GM21737 (cell line): Measurements from ENCODE around the gene CISD1.
A peak's percentile ranks its signal among the peaks of the same experiment; 100 is the strongest.
"Not testable (repeated sequence)": the region's sequence is repeated elsewhere in the genome, so short reads cannot be mapped to it uniquely, and the experiment has no call there.

ENCODE experiments used
- ATAC-seq: cut with Tn5 transposase; IDR thresholded peaks from one replicate; pipeline ENCODE4 v1.9.1; 2021; ENCODE audit warnings: mild to moderate bottlenecking, moderate library complexity; ENCODE audit not compliant: unreplicated experiment

CISD1 gene

DNA sequence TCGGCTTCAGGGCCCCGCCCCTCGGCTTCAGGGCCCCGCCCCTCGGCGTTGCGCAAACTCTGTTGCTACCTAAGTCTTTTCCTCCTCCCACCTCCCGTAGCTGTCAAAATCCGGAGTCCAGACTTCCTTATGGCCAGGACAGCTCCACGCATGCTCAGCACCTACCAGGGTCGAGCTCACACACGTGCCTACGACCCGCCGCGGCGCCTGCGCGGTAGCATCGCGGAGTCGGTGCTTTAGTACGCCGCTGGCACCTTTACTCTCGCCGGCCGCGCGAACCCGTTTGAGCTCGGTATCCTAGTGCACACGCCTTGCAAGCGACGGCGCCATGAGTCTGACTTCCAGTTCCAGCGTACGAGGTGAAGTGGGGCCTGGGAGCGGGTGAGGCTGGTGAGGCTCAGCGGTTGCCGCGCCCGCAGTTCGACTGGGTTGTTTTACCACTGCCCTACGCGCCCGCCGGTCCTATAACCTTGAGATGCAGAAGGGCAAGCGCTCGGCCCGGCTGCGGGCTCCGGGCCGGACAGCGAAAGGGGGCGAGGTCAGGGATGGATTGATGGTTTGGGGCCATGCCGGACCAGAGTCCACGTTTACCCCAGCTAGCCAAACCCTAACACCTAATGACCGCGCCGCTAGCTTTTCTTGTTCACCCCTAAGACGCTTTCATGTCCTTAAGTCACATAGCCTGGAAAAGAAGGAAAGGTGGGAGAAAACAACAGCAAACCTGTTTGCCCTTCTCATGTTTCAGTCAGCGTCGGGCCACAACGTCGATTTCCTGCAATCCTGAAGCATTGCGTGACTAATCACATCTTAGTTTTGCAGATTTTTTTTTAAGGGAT, at the start of gene CISD1:
CISD1 (plus strand) TSS at position 217 of the 836 bp plus-strand sequence; CDS start at position 329, 112 bp downstream.
- peak; percentile 68 for ATAC-seq

DNA sequence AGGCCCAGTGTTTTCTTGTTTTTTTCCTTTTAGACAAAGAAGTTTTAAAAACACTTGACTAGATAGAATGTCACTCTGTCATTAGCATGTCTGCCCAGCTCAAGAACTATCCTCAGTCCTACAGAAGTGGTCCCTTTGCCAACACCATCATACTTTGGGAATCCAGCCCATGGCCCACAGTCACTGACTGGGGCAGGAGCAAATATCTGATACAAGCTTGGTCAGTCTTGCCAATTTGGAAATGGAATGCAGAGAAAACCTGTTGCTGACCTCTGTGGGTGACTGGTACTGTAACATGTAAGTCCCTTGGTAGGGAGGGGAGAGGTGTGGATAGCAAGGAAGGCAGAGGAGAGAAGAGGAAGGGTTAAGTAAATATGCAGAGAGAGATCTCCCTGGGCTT, 49.1 kb upstream of the CISD1 start:
- no peak for ATAC-seq

DNA sequence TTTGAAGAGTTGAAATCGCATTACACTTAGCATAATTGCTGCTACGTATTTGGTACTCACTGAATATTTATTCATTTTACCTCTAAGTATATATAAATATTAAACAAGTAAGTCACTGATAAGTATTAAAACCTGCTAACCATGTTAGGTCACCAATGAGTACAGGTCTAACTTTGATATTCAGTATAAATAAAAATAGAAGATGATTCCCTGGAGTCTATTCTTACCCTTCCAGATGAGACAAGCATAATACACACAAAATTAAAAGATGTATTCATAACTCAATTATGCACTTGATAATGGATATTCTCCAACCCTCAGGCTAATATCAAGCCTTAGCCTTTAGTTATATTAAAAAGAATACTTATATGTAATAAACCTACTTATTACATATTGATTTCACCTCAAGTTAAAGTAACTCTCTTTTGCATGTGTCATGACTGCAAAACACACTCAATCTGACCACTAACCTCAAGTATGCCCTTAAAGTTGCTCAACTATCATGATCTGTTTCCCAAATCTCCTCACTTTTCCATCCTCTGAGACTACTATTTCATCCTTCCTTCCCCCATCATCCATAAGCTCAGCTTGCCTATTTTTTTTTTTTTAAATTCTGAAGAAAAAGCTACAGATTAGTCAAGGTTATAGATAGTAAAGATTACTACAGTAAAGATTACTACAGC, 48.1 kb upstream of the CISD1 start:
- no peak for ATAC-seq

DNA sequence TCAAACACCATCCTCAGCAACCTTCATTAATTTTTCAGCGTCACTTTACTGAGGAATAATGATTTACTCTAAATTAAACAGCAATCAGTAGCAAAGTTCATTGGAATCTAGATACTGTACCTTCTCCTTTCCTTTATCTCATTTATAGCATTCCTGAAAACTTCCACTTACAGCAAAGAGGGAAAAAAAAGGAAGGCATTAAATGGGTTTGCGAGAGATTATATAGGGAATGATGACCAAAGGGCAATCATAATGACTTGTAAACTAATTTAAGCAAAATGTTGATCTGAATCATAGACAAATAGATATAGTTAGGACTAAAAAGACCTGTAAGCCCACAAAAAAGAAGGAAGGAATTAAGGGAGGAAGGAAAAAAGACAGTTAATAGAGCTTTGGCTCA, 43.3 kb upstream of the CISD1 start:
- no peak for ATAC-seq

DNA sequence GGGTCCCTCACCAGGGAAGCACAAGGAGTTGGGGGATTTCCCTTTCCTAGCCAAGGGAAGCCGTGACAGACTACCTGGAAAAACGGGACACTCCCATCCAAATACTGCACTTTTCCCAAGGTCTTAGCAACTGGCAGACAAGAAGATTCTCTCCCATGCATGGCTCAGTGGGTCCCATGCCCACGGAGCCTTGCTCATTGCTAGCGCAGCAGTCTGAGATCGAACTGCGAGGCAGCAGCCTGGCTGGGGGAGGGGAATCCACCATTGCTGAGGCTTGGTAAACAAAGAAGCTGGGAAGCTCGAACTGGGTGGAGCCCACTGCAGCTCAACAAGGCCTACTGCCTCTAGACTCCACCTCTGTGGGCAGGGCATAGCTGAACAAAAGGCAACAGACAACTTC, 39.1 kb upstream of the CISD1 start:
- not testable (repeated sequence) for ATAC-seq

DNA sequence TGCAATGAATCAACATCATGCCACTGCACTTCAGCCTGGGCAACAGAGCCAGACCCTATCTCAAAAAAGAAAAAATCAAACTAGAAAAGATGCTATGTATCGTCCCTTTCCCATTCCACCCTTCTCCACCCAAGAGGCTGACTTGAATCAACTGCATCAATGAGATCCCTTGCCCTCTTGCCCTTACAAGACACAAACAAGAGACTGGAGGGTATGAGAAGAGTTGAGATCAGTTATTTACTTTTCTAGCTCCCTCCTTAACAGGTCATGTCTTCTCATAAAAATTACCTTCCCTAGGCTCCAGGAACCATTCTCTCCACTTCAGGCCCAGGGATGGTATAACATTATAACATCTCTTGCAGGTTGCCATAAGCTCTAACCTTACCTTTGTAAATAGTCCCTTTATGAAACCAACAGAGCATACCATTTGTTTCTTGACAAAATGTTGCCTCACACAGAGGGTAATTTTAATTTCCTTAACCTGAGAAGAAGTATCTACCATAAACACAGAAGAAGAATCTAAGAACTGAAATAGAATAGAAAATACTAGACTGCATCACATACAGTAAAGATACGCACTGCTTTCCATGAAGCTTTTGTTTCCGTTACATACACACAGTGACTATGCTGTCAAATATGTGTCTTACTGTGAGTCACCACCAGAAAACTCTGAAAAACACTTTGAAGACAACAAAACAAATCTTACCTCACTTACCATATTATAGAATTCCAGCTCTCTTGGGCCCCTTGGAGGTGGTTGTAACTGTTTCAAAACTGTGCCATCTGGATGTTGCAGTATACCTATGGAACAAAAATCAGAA, 31.7 kb upstream of the CISD1 start:
- no peak for ATAC-seq

DNA sequence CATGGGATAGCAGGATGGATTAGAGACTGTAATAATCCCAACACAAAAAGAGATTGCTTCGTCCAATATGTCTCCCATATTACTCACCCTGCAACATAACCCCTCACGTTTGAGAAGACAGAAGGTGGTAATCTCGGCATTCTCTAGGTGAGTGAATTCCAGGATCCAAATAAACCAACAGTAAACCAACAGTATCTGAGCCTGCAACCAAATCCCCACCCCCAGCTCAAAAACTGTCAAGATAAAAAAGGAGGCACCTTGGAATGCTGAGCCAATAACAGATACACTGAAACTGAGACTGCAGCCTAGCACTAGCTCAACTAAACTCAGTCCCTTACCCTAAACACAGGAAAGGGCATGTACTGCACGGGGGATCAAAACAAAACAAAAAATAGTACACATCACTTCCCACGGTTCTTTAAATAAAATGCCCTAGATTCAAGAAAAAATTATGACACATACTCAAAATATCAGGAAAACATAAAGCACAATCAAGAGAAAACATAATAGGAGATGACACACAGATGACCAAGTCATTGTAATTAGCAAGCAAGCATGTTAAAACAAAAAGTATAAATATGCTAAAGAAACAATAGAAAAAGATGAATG, 29.3 kb upstream of the CISD1 start:
- no peak for ATAC-seq

DNA sequence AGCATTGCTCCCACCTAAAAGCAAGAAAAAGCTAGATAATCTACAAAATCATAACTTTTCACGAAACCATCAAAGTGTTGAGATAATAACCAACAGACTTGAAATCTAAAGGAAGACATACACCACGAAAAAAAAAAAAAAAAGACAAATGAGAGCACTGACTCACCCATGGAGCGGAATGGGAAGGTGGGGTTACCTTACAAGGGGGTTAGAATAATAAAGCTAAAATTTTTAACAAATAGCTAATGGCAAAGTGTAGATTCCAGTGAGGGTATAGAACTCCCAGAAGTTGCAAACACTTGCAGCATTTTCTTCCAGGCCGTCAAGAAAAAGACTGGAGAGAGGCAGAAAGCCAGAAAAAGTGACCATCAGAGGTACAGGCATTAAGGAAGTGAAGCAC, 28.4 kb upstream of the CISD1 start:
- no peak for ATAC-seq

DNA sequence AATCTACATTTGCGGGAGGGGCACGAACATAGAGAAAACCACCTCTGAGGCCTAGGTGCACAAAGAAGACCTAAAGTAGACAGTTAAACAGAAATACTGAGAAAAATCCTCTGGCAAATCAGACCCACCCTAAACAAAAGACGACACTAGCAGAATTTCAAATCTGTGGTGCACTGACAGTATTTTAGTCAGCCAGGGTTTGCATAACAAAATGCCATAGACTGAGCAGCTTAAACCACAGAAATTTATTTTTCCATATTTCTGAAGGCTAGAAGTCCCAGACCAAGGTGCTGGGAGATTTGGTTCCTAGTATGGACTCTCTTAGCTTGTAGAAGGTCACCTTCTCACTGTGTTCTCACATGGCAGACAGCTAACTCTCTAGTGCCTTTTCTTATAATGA, 27.6 kb upstream of the CISD1 start:
- no peak for ATAC-seq

DNA sequence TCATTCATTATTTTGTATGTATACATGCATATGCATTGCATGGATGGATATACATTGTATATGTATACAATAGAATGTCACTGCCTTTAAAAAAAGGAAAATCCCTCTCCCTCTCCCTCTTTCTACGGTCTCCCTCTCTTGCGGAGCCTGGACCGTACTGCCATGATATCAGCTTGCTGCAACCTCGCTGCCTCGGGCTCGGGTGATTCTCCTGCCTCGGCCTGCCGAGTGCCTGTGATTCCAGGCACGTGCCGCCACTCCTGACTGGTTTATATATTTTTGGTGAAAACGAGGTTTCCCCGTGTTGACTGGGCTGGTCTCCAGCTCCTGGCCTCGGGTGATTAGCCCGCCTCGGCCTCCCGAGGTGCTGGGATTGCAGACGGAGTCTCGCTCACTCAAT, 25.7 kb upstream of the CISD1 start:
- ATAC-seq, result no peak

DNA sequence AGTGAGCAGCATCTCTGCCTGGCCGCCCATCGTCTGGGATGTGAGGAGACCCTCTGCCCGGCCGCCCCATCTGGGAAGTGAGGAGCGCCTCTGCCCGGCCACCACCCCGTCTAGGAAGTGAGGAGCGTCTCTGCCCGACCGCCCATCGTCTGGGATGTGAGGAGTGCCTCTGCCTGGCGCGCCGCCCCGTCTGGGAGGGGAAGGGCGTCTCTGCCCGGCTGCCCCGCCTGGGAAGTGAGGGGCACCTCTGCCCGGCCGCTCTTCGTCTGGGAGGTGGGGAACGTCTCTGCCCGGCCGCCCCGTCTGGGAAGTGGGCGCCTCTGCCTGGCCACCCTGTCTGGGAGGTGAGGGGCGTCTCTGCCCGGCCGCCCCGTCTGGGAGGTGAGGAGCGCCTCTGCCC, 25.2 kb upstream of the CISD1 start:
- not testable (repeated sequence) for ATAC-seq

DNA sequence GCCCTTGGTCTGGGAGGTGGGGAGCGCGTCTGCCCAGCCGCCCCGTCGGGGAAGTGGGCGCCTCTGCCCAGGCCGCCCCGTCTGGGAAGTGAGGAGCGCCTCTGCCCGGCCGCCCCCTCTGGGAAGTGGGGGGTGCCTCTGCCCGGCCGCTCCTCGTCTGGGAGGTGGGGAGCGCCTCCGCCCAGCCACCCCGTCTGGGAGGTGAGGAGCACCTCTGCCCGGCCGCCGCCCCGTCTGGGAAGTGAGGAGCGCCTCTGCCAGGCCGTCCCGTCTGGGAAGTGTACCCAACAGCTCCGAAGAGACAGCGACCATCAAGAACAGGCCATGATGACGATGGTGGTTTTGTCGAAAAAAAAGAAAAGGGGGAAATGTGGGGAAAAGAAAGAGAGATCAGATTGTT, 24.7 kb upstream of the CISD1 start:
- not testable (repeated sequence) for ATAC-seq

DNA sequence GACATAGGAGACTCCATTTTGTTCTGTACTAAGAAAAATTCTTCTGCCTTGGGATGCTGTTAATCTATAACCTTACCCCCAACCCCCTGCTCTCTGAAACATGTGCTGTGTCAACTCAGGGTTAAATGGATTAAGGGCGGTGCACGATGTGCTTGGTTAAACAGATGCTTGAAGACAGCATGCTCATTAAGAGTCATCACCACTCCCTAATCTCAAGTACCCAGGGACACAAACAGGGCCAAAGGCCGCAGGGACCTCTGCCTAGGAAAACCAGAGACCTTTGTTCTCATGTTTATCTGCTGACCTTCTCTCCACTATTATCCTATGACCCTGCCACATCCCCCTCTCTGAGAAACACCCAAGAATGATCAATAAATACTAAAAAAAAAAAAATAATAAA, 24.3 kb upstream of the CISD1 start:
- ATAC-seq, result not testable (repeated sequence)

DNA sequence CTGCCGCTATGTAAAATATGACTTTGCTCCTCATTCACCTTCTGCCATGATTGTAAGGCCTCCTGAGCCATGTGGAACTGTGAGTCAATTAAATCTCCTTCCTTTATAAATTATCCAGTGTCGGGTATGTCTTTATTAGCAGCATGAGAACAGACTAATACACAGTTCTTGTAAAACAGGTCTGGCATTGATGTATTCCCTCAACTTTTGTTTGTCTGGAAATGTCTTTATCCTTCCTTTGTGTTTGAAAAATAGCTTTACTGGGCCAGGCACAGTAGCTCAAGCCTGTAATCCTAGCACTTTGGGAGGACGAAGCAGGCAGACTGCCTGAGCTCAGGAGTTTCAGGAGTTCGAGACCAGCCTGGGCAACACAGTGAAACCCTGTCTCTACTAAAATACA, 15.8 kb upstream of the CISD1 start:
- ATAC-seq, result no peak

DNA sequence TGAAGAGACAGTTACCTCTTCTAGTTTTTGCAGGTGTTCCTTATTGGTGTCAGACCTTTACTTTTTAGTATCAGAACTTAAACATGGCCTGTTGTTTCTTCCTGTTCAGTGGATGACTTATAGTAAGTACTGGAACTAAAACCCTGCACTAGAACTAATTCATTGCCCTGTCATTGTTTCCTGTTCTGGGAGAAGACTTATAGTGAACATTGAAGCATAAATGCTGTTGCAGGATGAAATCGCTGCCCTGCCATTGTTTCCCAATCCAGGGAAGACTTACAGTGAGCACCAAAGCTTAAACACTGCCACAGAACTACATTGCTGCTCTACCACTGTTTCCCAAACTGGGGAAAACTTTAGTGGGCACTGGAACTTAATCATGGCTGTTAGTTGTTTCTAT, 14.3 kb upstream of the CISD1 start:
- ATAC-seq, result no peak

DNA sequence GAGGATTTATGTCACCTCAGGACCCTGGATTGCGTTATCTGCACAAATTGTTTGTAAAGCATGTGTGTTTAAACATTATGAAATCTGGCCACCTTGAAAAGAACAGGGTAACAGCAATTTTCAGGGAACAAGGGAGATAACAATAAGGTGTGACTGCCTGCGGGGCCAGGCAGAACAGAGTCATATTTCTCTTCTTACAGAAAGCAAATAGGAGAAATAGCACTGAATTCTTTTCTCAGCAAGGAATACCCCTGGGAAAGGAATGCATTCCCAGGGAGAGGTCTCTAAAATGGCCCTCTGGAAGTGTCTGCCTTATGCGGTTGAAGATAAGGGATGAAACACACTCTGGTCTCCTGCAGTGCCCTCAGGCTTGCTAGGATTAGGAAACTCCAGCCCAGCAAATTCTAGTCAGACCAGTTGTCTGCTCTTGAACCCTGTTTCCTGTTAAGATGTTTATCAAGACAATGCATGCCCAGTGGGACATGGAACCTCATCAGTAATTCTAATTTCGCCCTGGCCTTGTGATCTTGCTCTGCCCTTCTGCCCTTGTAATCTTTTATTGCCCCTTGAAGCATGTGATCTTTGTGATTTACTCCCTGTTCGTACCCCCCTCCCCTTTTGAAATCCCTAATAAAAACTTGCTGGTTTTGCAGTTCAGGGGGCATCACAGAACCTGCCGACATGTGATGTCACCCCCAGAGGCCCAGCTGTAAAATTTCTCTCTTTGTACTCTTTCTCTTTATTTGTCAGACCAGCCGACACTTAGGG, 12.8 kb upstream of the CISD1 start:
- ATAC-seq, result not testable (repeated sequence)

DNA sequence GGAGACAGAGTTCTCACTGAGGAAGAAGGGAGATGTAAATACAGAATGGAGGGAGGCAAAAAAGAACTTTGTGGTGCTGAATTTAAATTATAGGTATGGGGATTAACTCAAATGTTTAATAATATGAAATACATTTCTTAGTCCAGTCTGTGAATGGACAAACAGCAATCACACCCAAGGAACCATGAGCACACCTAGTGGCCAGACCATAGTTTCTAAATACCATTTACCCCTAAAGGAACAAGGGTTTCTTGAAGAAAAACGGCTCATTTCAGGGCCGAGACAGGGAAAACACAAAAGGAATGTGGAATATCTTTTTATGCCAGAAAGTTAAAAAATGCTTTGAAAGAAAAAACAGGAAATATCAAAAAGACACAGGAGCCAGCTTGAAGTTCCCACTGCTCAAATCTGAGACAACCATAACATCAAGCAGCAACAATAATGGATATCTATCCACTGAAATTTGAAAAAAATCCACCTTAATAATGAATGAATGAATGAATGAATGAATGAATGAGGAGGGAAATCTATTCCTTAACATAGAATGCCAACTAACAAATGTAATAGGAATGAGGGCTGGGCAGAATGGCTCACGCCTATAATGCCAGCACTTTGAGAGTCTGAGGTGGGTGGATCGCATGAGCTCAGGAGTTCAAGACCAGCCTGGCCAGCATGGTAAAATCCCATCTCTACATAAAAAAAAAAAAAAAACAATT, 9.8 kb upstream of the CISD1 start:
- no peak for ATAC-seq

DNA sequence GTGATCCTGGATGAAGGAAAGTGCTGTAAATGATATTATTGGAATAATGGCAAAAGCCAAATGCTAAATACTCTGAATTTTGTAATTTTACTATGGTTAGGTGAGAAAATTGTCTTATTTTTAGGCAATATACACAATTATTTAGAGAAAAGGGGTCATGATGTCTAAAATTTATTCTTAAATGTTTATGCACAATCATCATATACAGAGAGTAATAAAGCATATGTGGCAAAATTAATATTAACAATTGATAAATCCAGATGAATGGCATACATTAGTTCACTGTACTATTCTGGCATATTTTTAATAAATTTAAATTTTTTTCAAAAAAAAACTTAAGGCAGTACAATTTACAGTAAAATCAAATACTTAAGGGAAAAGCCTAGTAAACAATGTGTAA, 8.6 kb upstream of the CISD1 start:
- no peak for ATAC-seq

DNA sequence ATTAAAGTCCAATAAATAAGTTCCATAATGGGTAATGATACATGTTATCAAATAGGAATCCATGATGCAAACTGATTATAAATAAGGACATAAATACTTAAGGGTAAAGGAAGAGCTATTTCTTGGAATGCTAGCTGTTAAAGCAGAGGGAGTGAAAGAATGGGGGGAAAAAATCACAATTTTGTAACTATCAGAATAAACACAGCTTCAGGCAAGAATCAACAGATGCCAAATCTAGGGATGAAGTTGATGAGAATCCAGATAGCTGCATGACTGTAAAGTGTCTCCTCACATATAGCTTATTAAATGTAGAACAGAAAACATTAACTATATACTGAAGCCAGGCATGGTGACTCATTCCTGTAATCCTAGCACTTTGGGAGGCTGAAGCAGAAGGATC, 6.2 kb upstream of the CISD1 start:
- ATAC-seq, result no peak

DNA sequence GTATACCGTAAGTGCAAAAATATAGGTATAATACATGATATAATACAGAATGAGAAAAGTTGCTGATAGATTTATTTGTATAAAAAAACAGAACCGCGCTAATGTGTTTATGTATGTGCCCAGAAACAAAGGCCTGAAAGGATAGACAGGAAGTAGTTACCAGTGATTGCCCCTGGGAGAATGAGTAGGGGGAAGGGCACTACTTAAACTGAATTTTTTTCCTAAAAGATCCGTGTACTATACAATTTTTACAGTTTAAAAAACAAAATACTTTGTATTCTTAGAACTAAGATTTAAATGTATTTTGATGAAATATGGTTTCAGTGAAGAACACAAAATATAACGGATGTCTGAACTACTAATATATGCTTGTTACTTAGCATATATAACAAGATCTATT, 4.2 kb upstream of the CISD1 start:
- no peak for ATAC-seq
